Skeletal muscle cell (primary cell): ENCODE data around the gene HYAL1.
"Not testable (repeated sequence)": the region's sequence is repeated elsewhere in the genome, so short reads cannot be mapped to it uniquely, and the experiment has no call there.

Experiments used
- DNase-seq: peaks from one replicate; pipeline ENCODE4 v3.0.0-alpha.2; 2010; ENCODE audit warnings: low read depth
- H3K4me3 ChIP-seq: 2 replicates; pipeline ENCODE4 v1.5.1; 2011; ENCODE audit warnings: low read depth, mild to moderate bottlenecking, control low read depth, low read length, moderate library complexity

The HYAL1 gene

DNA sequence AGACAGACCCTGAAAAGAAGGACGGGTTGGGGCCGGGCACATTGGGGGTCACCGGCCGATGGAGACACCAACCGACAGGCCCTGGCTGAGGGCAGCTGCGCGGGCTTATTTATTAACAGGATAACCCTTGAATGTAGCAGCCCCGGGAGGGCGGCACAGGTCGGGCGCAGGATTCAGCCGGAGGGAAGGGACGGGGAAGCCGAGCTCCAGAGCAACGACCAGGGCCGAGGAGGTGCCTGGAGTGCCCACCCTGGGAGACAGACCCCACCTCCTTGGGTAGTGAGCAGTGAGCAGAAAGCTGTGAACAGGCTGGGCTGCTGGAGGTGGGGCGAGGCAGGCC lies 26.6 kb downstream of the HYAL1 start:
- DNase-seq: no peak
- no peak overlapping the region for H3K4me3 ChIP-seq

DNA sequence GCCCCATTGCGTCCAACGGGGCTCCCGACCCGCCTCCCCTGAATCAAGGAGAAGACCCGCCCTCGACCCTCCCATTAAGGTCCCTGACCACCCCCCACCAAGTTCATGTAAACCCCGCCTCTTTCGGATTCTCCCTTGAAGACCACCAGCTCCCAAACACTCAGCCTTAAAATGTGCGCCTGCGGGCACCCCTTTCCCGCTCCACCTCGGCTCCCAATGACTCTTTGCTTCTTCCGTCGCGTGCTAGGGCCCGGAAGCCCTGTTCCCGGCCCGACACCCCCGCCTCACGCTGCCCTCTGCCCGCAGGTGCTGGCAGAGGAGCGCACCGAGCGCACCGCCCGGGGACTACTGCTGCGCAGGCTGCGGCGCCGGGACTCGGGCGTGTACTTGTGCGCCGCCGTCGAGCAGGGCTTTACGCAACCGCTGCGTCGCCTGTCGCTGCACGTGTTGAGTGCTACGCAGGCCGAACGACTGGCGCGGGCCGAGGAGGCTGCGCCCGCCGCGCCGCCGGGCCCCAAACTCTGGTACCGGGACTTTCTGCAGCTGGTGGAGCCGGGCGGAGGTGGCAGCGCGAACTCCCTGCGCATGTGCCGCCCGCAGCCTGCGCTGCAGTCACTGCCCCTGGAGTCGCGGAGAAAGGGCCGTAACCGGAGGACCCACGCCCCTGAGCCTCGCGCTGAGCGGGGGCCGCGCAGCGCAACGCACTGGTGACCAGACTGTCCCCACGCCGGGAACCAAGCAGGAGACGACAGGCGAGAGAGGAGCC lies 27.2 kb downstream of the HYAL1 start:
- no peak overlapping the region for H3K4me3 ChIP-seq
- no peak for DNase-seq

DNA sequence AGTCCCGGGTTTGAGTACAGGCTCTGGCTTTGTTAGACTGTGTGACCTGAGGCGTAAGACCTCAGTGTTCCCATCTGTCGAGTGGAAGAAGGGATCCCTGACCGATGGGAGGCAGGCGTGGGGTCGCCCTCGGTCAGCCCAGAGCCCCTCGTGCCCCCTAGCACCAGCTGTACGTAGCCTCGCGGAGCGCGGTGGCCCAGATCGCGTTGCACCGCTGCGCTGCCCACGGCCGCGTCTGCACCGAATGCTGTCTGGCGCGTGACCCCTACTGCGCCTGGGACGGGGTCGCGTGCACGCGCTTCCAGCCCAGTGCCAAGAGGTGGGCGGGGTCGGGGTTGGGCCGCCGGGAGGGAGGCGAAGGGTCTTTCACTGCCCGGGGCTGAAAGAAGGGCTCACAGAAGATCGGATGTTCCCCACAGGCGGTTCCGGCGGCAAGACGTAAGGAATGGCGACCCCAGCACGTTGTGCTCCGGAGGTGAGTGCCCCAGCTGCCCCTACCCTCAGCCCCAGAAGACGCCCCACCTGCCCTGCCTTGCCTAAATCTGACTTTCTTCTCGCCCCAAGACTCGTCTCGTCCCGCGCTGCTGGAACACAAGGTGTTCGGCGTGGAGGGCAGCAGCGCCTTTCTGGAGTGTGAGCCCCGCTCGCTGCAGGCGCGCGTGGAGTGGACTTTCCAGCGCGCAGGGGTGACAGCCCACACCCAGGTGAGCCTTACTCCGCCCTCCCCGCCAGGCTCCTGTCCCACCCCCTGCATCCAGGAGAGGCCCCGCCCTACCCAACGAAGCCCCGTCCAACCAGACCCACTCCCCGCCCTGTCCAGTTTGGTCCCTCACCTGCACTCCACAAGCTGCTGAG lies 28.0 kb downstream of the HYAL1 start:
- H3K4me3 ChIP-seq: no peak overlapping the region
- no peak for DNase-seq

GRCh38 chr3:50274371-50275104 lies 28.8 kb downstream of the HYAL1 start:
- no peak for DNase-seq
- H3K4me3 ChIP-seq: no peak overlapping the region

GRCh38 chr3:50273689-50274065 lies 29.7 kb downstream of the HYAL1 start:
- DNase-seq: no peak

GRCh38 chr3:50272911-50273688 lies 30.3 kb downstream of the HYAL1 start:
- no peak for DNase-seq
- H3K4me3 ChIP-seq: peak overlapping the region; percentile 27

More at GRCh38 chr3:50273689-50274065, 29.7 kb downstream of the HYAL1 start:
- no peak overlapping the region for H3K4me3 ChIP-seq

DNA sequence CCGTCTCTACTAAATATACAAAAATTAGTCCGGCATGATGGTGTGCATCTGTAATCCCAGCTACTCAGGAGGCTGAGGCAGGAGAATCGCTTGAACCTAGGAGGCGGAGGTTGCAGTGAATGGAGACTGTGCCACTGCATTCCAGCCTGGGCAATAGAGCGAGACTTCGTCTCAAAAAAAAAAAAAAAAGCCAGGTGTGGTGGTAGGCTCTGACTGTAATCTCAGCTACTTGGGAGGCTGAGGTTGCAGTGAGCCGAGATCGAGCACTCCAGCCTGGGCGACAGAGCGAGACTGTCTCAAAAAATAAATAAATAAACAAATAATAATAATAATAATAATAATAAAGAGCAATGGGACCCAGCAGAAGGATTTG lies 30.9 kb downstream of the HYAL1 start:
- H3K4me3 ChIP-seq, DNase-seq: not testable (repeated sequence)

GRCh38 chr3:50271314-50271936 lies 31.9 kb downstream of the HYAL1 start:
- no peak for DNase-seq
- no peak overlapping the region for H3K4me3 ChIP-seq

DNA sequence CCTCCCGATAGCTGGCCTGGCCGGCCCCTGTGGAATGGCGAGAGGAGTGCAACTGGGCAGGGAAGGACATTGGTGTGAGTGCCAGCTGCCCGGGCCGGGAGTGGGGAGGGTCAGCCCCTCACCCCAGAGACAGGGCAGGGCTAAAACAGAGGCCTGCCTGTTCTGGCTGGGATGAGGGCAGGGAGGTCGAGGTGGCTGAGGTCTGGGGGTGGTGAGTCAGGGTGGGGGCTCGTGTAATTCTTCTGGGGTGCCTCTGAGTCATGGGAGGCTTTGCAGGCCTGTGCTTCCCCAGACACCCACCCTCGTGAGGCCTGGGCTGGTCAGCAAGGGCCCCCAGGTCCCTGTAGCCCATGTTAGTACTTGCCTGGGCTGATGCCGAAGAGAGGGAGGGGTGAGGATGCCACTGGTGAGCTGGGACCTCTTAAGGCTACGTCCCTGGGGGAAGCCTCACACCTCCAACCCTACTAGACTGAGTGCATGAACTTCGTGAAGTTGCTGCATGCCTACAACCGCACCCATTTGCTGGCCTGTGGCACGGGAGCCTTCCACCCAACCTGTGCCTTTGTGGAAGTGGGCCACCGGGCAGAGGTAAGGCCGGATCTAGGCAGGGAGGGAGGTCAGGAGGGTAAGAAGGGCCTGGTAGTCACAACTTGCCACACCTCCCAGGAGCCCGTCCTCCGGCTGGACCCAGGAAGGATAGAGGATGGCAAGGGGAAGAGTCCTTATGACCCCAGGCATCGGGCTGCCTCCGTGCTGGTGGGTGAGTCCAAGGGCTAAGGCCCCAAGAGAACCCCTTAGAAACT lies 32.8 kb downstream of the HYAL1 start:
- no peak overlapping the region for H3K4me3 ChIP-seq
- no peak for DNase-seq

GRCh38 chr3:50269977-50270413 lies 33.4 kb downstream of the HYAL1 start:
- no peak for DNase-seq
- no peak overlapping the region for H3K4me3 ChIP-seq

DNA sequence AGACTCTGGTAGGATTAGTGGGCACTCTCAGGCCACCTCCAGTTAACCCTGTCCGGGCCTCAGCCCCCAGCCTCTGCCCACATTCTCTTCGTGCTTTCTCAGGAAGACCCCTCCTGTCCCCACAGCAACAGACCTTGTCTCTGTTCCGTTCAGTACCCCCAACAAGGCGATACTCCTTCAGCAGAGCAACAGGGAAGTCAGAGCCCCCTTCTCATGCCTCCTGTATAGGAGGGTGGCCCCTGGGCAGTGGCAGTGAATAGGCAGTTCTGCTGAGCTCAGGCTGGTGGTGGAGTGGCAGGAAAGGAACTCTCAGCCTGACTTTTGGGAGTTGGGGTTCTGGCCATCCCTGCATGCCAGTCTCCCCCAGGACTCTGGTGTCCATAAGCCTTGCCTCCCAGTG lies 33.9 kb downstream of the HYAL1 start:
- no peak for DNase-seq
- H3K4me3 ChIP-seq: no peak overlapping the region

- H3K4me3 ChIP-seq: peak within 1 kb of the TSS; percentile 53
- no peak for DNase-seq
Measured at GRCh38 chr3:50268703-50269451, 34.5 kb downstream of the HYAL1 start, which contains the start of gene SEMA3B. SEMA3B (plus strand) TSS chr3:50269147; CDS start chr3:50269241, 94 bp downstream.

DNA sequence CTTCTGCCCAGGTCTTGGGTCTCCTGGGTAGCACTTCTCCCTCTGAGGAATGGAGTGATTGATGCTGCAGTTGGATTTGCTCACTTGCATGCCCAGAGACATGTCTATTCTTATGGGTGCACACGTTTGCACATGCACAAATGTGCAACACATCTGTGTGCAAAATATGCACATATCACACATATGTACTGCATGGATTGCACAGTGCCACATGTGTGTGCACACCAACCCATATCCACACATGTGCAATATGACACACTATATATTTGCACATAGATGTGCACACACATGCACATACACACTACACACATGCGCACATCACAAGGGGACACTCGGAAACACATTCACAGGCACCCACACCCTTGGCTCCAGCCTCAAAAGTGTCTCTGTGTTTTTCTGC lies 35.1 kb downstream of the HYAL1 start:
- no peak overlapping the region for H3K4me3 ChIP-seq
- DNase-seq: no peak

- no peak for DNase-seq
- peak overlapping the region; percentile 53 for H3K4me3 ChIP-seq
Measured at GRCh38 chr3:50267280-50267913, 36.0 kb downstream of the HYAL1 start.

DNA sequence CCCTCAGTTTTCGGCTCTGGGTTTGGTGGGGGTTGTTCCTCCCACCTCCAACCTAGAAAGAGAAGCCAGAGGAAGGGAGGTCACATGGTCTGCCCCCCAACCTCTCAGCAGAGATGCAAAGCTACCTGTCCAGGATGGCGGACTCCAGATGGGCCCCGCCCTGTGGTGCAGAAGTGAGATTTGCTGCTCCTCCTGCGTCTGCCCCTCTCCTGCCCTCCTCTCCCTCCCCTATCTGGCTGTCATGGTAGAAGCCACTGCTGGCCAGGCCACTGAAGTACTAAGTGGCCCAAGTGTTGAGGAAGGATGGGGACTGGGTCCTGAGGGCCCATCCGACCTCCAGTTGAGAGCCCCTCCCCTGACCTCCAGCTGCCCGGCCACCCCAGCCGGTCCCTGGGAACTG lies 36.5 kb downstream of the HYAL1 start:
- no peak for DNase-seq
- H3K4me3 ChIP-seq: peak overlapping the region; percentile 53

GRCh38 chr3:50266017-50266416 lies 37.4 kb downstream of the HYAL1 start:
- H3K4me3 ChIP-seq: no peak overlapping the region
- DNase-seq: no peak

GRCh38 chr3:50265571-50265970 lies 37.8 kb downstream of the HYAL1 start:
- no peak for DNase-seq

More at GRCh38 chr3:50265571-50265970, 37.8 kb downstream of the HYAL1 start:
- no peak overlapping the region for H3K4me3 ChIP-seq
